Thyroid gland (tissue), 4 donors: ENCODE data around the gene GIPC1. TPM values are rescaled to one million over a fixed set of nuclear protein-coding genes. Genes with fewer than 3 reads are reported as not detected.

Experiments
- DNase-seq, 2 donors: peaks; one replicate each; pipeline ENCODE4 v3.0.0-alpha.2; 2019
- H3K27ac ChIP-seq, 3 donors: fragments of 200-600 bp; sonication (generic); 1 replicate in 2 of 3; 2 replicates in 1 of 3; pipeline ENCODE4 v1.5.1; 2016 to 2019; ENCODE audit warnings: mild to moderate bottlenecking in 1 of 3, moderate library complexity in 1 of 3
- H3K27me3 ChIP-seq: fragments of 200-600 bp; sonication (generic); one replicate; pipeline ENCODE4 v1.5.1; 2019
- H3K36me3 ChIP-seq, 2 donors: fragments of 200-600 bp; sonication (generic); one replicate each; pipeline ENCODE4 v1.5.1; 2016 to 2019
- H3K4me1 ChIP-seq, 2 donors: fragments of 200-600 bp; sonication (generic); one replicate each; pipeline ENCODE4 v1.5.1; 2017 to 2019
- H3K4me3 ChIP-seq, 3 donors: fragments of 200-600 bp; sonication (generic); replicated peaks in 1 of 3; 1 replicate in 2 of 3; 2 replicates in 1 of 3; pipeline ENCODE4 v1.5.1; 2016; ENCODE audit warnings: mild to moderate bottlenecking in 1 of 3
- H3K9me3 ChIP-seq: fragments of 200-600 bp; sonication (generic); one replicate; pipeline ENCODE4 v1.5.1; 2017
- POLR2A ChIP-seq, 2 donors: fragments of 450-650 bp; IDR thresholded peaks; one replicate each; pipeline ENCODE4 v1.6.1; 2017; ENCODE audit warnings: antibody characterized with exemption in 2 of 2, mild to moderate bottlenecking in 2 of 2, moderate library complexity in 1 of 2
- WGBS, 2 donors: methylation state at CpG; one replicate each; pipeline ENCODE4 v1.1.5; 2017; 5-methylcytosine and 5-hydroxymethylcytosine counted together
- intact Hi-C: fragments of 100-400 bp; cut with DNase I; formaldehyde crosslinking; loops from one replicate; pipeline ENCODE4 v1.15.1; 2023
- microRNA counts, 2 donors: library from miRNA; unstranded; fragments of <30 nt; microRNA quantifications; one replicate each; lab custom pipeline; 2016 to 2017
- microRNA-seq: library from miRNA; unstranded; fragments of <30 nt; microRNA quantifications from one replicate; pipeline ENCODE4, GENCODE V29; 2016
- small RNA-seq: library from RNA; depleted of rRNA; stranded (forward); fragments of <200 nt; gene quantifications from one replicate; pipeline ENCODE3, GENCODE V24; 2016
- total RNA-seq, 4 donors: library from RNA; depleted of rRNA; stranded (reverse); fragments of >200 nt; gene quantifications; one replicate each; pipeline ENCODE4 v1.2.3, GENCODE V29; 2016
- TF ChIP-seq, protein P1 (sequence below), 6 experiments: fragments of 200-600 bp in 3 of 6; fragments of 450-650 bp in 3 of 6; sonication (generic) in 3 of 6; IDR thresholded peaks; one replicate each; pipeline ENCODE4 v1.5.1; 2016 to 2019; ENCODE audit warnings: antibody characterized with exemption in 6 of 6, mild to moderate bottlenecking in 2 of 6, inconsistent platforms in 1 of 6, moderate library complexity in 1 of 6

Gene GIPC1
- total RNA-seq, 4 donors from 2014 or later: 34.7 to 93.7 (median 55.4) TPM

DNA sequence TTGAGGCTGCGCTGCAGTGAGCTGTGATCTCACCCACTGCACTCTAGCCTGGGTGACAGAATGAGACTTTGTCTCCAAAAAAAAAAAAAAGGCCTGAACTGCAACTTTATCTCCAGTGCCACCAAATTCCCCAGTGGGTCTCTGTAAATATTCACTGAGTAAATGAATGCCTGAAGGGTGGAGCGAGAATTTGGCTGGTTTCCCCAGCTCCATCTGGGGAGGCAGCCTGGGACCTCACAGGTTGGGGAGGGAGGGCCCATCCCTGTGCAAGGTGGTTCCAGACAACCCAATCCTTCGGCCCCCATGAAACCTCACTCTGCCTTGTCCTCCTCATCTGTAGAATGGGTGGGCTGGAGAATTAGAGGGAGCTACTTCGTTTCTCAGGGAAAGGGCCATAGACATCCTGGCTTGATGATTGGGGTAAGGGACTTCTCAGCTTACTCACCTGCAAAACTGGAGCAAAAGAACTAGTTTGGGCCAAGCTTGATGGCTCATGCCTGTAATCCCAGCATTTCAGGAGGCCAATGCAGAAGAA, 67.0 kb downstream of the GIPC1 start:
- 82 to 86% methylated on average over 4 of the region's 4 CpGs for WGBS, 2 donors
- Histone ChIP-seq H3K4me1 (peaks cover 1 to 6% of the 10 kb centered on the region in 2 donors), H3K36me3 (no peaks in the 10 kb centered on the region), H3K27me3 (no peaks in the 10 kb centered on the region), H3K27ac (no peak overlapping the region), H3K9me3 (no peaks in the 10 kb centered on the region), H3K4me3 (no peak overlapping the region)
- no peak for DNase-seq
- TF ChIP-seq, protein P1, sequence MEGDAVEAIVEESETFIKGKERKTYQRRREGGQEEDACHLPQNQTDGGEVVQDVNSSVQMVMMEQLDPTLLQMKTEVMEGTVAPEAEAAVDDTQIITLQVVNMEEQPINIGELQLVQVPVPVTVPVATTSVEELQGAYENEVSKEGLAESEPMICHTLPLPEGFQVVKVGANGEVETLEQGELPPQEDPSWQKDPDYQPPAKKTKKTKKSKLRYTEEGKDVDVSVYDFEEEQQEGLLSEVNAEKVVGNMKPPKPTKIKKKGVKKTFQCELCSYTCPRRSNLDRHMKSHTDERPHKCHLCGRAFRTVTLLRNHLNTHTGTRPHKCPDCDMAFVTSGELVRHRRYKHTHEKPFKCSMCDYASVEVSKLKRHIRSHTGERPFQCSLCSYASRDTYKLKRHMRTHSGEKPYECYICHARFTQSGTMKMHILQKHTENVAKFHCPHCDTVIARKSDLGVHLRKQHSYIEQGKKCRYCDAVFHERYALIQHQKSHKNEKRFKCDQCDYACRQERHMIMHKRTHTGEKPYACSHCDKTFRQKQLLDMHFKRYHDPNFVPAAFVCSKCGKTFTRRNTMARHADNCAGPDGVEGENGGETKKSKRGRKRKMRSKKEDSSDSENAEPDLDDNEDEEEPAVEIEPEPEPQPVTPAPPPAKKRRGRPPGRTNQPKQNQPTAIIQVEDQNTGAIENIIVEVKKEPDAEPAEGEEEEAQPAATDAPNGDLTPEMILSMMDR (IDR thresholded peaks at IDR 0.05): no peak
- TF ChIP-seq POLR2A (IDR thresholded peaks at IDR 0.05): no peak
- intact Hi-C loops: no loop called here

MicroRNAs encoded within 50 kb of the gene (microRNA counts, 767-probe panel; counts per million panel counts)
- 0 counts per million in 2 donors for microRNA hsa-miR-639 (lab: Ali Mortazavi, UCI)

Small RNA genes lying within 50 kb of the gene (microRNA-seq; reads per million reads assigned to microRNA genes)
- gene MIR639: 3.3 reads per million

Small RNA genes lying within 50 kb of the gene (small RNA-seq; reads per million reads assigned to genes)
- not detected for gene SNRPGP15

Other genes with a start within 250 kb of the GIPC1 start
- 10 to 100 TPM; 35.7 to 63.4 (median 37.8) TPM for gene ADGRE5, start 114.7 kb downstream of the GIPC1 start, total RNA-seq
- 10 to 100 TPM; 53.3 to 89.7 (median 59.7) TPM for gene DDX39A, start 76.8 kb downstream of the GIPC1 start, total RNA-seq
- 10 to 100 TPM; 66.5 to 79.8 (median 74.2) TPM for gene PKN1, start 62.8 kb downstream of the GIPC1 start, total RNA-seq
- gene PTGER1, start 20.8 kb downstream of the GIPC1 start, total RNA-seq: 1 to 10 TPM in 1 of 4 donors, not detected in 3; 1.5 TPM
- 10 to 100 TPM; 49.1 to 61.1 (median 55.3) TPM for gene DNAJB1, start 22.3 kb upstream of the GIPC1 start, total RNA-seq
- 100 to 1,000 TPM in 2 of 4 donors, 10 to 100 TPM in 2; 75.5 to 126 (median 99.0) TPM for gene TECR, start 33.5 kb upstream of the GIPC1 start, total RNA-seq
- 100 to 1,000 TPM; 208 to 584 (median 422) TPM for gene NDUFB7, start 75.9 kb upstream of the GIPC1 start, total RNA-seq
- gene CLEC17A, start 87.0 kb upstream of the GIPC1 start, total RNA-seq: not detected
- under 1 TPM in 1 of 4 donors, not detected in 3; 0.24 TPM for gene ADGRE3, start 178.7 kb upstream of the GIPC1 start, total RNA-seq
- 10 to 100 TPM; 22.8 to 50.1 (median 26.0) TPM for gene ZNF333, start 193.9 kb upstream of the GIPC1 start, total RNA-seq